ENCODE data around the gene TKTL1.

Gene TKTL1

DNA sequence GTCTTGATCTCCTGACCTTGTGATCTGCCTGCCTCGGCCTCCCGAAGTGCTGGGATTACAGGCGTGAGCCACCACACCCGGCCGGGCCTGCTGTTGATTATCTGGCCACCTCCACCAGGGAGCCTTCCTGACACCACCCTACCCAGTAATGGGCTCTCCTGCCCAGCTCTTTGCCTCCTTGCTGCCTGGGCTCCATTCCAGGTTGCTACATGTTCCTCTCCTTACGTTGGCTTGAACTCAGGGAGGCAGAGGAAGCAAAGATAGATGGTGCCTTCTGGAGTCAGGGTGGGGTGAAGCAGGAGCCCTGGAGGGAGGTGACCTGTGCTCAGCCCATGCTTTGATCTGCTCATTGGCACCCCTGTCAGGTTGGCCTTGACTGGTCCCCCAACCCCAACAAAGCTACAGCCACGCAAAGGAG lies 52.5 kb downstream of the TKTL1 start:
- no peak for DNase-seq

DNA sequence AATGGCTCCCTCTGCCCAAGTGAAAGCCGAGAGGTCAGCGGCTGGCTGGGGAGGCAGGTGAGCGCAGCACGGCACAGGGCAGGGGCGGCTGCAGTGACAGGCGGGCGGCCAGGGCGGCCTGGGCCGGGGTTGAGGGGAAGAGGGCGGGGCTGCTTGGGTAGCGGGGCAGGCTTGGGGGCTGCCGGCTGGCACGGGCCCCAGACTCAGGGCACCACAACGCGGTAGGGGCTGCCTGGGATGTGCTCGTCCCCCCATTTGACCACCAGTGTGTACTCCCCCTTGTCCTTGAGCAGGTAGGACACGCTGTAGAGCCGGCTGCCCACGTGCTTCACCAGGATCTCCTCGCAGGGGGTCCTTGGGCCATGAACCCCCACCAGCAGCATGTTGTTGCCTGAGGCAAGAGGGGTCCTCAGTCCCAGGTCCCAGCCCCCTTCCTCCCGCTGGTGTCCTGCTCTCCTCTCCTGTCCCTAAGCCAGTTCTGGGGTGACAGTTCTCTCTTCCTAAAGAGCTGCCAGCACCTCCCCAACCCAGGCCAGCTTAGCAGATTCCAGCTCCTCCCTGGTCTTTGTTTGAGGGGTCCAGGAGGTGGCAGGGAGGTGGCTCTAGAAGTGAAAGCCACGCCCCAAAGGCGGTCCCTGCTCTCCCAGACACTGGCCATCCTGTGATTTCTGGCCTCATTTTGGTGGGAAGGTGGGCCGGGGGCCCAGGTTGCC lies 53.2 kb downstream of the TKTL1 start:
- no peak for DNase-seq

DNA sequence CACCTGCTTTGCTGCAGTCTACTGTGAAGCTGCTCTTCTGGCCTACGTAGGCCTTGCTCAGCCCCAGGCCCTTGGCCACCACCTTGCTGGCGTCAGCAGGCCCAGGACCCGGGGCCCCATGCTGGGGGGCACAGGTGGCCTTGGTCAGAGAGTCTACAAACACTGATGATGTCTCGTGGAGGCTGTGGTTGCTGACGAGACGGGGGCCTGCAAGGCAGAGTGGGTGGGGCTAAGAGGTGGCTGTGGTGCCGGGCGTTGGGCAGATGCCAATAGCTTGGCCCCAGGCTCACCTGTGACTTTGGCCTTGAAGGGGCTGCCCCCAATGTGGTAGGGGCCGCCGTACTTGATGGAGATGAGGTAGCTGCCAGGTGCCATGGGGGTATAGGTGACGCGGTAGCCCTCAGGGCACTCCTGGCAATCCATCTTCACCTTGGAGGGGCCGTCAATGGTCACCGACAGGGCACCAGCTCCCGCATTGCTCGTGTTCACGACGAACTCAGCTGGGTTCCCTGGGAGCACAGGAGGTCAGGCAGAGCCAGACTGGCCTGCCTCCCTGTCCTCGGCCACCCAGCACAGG lies 53.9 kb downstream of the TKTL1 start:
- no peak for DNase-seq

DNA sequence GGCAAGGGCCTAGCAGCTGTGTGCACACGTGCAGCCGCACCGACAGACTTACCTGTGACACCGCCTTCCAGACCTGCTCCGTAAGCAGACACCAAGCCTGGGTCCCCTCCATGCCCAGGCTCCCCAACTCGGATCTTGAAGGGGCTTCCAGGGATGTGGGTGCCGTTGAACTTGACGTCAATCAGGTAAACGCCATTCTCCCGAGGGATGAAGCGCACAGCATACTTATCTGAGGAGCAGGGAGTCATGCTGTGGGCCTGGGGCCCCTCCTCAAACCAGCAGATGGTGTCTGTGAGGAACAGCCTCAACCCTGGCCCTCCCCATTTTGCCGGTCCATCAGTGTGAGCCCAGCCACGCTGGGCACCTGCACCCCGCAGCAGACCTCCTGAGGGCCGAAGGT lies 54.4 kb downstream of the TKTL1 start:
- DNase-seq, result no peak

DNA sequence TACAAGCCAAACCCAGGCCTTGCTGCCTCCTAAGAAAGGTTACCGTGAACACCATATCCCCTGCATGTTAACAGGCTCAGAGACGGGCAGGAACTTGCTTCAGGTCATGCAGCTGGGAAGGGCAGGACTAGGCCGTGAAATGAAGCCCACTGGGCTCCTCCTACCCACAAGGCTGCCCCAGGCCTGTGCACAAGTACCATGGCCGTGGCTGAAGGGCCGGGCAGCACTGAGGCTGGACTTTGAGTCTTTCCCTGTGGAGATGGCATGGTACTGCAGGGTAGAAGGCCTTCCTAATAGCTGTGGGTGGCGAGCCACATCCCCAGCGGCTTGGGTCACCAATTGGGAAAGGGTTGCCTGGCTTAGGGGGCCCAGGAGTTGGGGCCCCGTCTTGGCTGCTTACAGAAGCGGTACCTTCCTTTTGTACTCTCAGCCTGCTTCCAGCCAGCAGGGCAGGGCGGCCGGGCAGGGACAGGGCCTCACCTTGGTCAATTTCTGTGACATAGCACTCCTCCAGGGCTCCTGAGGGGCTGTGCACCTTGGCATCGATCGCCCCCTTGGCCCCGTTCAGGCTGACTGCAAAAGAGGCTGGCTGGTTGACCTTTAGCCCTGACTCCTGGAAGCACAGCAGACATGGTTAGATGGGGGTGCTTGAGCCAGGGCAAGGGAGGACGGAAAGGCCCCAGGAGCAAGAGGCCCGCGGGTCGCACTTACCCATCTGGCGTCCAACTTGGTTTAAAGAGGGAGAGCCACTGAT lies 55.0 kb downstream of the TKTL1 start:
- no peak for DNase-seq

DNA sequence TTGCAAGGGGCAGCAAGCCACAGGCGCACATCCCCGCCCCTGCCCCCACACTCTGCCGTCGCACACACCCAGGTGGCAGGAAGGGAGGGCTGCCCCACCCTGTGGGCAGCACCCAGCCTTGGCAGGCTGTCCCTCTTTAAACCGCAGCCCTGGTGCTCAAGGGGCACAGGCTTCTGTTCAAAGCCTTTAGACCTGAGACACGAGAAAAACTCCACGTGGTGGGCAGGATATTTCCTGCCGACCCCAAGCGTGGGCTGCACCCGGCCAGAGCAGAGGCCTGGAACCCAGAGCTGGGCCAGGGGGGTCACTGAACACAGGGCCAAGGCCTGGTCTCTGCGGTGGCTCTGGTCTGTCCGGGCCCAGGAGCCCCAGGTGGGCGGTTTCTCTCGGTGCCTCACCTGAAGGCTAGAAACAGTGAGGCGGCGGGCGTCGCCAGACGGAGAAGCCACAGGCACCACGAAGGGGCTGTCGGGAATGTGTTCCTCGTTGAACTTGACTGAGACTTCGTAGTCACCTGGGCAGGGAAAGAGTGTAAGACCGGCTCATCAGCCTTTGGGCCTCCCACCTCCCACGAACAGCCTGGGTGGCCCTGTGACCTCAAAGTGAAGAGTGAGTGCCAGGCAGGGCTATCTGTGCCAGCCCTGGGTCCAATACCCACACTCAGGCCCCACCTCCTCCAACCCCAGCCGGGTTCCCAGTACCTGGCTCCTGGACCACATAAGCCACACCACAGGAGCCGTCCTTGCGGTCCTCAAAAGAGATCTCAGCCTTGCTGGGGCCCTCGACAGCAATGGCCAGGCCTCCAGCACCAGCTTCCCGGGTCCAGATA lies 55.8 kb downstream of the TKTL1 start:
- DNase-seq, result no peak

DNA sequence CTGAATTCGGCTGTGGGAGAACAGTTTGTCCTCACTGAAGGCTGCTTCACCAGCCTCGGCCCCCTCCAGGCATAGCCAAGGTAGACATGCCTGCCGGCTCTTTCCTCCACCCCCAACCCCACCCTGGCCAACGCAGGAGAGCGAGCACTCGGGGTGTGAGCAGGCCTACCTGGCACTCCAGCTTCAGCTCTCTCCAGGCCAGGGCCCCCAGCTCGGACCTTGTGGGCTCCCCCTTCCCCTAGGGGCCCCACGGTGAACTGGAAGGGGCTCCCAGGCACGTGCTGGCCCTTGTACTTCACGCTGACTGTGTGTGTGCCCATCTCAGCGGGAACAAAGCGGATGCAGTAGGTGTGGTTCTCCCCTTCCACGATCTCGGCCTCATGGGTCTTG lies 56.4 kb downstream of the TKTL1 start:
- DNase-seq, result no peak

DNA sequence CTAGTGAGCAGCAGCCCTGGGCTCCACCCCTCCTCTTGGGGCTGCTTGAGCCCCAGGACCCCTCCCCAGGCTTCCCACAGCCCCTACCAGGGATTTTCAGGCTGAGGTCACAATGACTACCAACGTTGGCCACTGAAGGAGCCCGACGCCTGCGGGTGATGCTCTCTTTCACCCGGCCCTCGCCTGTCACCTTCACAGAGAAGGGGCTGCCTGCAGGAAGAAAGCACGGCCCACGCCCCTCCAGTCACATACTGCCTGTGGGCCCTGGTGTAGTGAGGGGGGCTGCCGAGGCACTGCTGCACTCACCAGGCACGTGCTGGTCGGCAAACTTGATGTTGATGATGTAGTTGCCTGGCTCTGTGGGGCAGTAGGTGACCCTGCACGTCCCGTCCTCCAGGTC lies 56.9 kb downstream of the TKTL1 start:
- DNase-seq, result no peak

DNA sequence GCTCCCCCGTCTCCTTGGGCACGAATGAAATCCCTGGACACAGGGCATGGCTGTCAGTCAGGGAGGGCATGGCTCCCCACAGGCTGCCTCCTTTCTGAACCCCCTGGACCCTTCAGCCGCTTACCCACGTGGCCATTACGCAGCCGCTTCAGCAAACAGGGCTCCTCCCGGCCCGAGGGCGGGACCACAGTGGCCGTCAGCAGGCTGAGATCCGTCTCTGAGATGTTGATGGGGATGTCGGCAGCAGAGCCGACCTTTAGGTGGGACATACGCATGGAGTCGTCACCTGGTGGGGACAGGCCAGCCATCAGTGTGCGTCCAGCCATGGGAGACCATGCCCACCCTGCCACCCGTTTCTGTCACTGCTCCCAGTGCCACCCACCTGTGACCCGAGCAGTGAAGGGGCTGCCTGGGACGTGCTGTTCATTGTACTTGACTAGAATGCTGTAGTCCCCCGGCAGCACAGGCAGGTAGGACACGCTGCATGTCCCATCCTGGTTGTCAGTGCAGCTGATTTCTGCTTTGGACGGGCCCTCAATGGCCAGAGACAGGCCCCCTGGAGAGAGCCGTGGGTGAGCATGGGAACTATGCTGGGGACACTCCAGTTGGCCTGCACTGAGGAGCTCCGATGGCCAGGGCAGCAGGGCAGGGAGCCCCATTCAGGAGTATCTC lies 57.7 kb downstream of the TKTL1 start:
- DNase-seq, result no peak

DNA sequence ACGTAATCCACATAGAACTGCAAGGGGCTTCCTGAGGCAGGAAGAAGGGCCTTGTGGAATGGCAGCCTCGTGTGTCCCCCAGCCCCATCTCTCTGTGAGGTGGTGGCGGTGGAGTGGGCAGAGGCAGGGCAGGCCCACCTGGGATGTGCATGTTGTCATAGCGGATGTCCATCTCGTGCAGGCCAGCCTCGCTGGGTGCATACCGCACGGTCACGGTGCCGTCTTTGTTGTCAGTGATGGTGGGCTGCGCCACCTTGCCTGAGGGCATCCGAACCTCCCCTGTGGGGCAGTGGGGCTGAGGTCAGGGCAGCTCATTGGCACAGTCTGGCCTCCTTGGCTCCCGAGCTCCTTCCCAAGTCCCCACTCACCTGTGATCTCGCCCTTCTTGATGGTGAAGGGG lies 58.4 kb downstream of the TKTL1 start:
- DNase-seq, result no peak

DNA sequence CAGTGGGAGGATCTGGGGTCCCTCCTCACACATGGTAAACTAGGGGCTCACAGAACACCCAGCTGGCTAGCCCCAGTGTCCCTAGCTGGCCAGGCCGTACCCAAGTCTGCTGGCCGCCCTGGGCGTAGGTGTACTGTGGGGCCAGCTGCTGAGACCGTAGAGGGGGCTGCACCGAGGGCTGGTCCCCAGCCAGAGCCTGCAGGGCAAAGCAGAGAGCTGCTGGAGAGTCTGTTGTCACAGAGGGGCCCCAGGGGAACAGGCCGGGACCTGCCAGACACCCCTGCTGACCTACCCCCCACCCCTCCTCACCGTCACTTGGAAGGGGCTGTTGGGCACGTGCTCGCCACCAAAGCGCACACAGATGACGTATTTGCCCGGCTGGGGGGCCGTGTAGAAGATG lies 58.9 kb downstream of the TKTL1 start:
- no peak for DNase-seq

DNA sequence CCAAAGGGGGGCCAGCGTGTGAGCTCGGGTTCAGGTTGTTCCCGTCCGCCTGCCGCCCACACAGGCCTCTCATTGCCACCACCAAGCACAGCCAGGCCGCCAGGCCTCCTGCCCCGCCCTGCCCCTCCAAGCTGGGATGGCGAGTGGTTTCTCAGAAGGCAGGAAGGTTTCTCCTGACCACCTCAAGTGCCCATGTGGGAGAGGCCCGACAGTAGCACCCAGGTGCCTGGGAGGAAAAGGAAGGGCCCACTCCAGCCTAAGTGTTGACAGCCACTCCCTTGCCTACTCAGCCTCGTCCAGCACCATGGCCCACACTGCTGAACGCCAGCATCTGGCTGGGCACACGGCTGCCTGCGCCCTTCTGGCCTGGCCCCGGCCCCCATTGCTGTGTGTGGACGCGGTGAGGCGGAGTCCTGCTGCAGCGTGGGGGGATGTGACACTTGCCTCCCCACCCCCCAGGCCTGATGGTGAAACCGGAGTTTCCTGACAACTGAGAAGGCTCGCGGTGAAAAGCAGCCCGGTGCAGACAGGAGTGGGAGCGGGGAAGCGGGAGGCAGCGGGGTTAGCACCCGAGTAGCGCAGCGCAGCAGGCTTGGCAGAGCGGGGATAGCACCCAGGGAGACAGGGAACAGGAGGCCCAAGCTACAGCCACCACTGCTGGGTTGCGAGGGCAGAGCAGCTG lies 59.6 kb downstream of the TKTL1 start:
- no peak for DNase-seq

DNA sequence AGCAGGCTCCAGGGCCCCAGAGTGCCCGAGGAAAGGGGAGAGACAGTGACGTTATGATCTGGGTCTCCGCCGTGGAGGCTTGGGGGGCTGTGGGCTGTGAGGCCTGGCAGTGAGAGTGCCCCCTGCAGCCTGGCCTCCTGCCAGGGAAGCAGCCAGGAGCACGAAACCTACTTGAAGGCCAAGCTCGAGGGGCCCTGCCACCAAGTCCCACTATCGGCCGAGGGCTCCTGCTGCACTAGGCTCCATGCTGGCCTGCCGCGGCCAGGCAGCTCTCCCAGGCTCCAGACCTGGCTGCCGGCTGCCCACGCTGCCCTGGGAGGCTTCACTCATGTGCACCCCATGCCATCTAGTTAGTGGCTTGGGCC lies 60.2 kb downstream of the TKTL1 start:
- no peak for DNase-seq

DNA sequence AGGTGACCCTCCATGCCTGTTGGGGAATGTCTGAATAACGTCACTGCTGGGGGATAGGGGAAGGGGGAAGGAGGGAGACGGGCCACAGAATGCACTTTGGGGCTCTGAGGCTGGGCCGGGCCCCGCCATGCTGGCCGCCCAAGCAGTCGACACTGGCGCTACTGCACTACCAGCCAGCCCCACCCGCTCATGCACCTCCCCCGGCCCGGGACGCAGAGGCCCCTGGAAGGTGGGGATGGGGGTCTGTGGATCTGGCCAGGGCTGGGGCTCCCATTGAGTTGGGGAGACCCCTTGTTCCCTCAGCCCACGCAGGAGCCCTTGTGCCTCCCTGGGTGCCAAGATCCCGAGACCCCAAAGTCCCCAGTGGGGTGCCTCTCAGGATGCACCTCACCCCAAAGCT lies 61.0 kb downstream of the TKTL1 start:
- DNase-seq, result no peak

DNA sequence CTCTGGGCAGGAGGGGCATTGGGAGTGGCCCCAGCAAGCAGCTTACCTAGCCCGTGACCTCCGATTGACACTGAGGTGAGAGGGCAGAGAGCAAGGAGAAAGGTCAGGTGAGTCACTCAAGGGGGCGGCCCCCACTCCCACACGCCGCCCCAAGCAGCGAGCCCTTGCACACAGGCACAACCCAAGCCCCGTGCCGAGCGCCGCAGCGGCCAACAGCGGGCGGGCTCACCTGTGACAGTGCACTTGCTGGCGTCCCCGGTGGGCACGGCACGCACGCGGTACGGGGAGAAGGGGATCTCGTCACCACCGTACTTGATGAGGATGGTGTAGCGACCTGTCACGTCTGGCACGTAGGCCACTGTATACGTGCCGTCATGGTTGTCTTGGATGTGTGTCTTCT lies 61.6 kb downstream of the TKTL1 start:
- DNase-seq, result no peak

DNA sequence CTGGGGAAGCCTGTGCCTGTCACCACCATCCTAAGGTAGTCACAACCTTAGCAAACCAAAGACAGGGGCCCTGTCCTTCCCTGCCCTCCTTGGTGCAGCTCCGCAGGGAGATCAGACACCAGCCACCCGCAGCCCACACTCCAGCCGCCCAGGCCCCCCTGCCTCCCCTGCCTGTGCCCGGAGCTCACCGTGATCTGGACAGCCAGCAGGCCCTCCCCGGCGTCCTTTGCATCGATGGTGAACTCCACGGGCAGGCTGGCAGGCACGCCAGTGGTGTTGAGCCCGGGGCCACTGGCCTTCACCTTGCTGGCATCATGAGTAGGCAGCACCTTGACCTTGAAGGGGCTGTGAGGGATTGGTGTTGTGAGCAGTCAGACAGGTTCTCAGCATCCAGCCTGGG lies 62.4 kb downstream of the TKTL1 start:
- no peak for DNase-seq

DNA sequence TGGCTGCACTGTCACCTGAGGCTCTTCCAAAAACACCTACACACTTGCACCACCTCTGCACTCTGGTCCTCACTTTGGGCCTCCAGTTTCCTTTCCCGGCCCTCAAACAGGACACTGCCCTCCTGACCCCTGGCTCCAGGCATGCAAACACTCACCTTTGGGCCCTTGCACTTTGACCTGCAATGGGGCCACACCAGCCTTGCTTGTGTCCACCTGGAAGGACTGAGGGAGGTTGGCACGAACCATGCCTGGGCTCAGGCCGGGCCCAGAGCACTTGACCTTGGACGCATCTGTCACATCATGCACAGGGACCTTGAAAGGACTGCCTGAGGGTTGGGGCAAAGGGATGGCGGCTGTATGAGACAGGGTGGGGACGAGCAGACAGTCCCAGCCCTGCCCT lies 63.2 kb downstream of the TKTL1 start:
- no peak for DNase-seq

DNA sequence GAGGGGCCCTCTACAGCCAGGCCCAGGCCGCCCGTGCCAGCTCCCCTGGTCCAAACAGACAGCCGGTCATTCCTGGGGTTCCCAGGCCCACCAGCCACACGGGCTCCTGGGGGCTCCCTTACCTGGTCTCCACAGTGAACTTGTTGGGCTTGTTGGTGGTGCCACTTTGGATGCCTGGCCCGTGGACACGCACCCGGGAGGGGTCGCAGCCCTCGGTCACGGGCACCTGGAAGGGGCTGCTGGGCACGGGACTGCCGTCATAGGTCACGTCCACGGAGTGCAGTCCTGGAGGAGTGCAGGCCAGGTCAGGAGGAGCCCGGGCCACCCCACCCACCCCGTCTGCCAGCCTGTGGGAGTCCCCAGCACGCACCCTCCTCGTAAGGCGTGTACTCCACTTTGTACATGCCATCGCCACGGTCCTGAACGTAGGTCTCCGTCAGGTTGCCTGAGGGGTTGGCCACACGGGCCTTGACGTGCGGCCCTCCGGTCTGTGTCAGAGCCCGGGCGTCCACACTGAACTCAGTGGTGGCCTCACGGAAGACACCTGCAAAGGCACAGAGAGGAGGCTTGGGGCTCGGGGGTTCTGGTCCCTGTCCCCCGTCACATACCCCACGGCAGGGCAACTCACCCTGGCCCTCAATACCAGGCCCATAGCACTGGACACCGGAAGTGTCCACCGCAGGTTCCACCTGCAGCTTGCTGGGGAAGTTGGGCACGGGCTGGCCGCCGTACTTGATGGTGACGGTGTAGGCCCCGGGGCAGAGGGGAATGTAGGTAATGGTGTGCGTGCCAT lies 64.0 kb downstream of the TKTL1 start:
- no peak for DNase-seq

DNA sequence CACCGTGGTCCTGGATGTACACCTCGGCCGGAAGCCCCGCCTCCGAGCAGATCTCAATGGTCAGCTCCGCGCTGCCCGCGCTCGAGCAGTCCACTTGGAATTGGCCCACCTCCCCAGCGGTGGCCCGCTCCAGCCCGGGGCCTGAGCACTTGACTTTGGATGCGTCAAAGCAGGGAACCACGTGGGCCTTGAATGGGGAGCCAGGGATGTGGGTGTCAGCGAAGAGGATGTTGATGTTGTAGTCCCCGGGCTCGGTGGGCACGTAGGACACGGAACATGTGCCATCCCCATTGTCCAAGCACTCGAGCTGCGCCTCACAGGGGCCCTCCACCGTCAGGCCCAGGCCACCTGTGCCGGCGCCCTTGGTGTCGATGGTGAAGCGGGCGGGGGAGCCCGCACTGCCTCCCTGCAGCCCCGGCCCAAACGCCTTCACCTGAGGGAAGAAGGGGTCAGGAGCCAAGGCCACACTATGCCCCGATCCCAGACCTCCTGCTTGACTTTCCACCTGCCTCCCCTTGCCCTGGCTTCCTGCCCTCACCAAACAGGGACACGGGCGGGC lies 64.6 kb downstream of the TKTL1 start:
- DNase-seq, result no peak

DNA sequence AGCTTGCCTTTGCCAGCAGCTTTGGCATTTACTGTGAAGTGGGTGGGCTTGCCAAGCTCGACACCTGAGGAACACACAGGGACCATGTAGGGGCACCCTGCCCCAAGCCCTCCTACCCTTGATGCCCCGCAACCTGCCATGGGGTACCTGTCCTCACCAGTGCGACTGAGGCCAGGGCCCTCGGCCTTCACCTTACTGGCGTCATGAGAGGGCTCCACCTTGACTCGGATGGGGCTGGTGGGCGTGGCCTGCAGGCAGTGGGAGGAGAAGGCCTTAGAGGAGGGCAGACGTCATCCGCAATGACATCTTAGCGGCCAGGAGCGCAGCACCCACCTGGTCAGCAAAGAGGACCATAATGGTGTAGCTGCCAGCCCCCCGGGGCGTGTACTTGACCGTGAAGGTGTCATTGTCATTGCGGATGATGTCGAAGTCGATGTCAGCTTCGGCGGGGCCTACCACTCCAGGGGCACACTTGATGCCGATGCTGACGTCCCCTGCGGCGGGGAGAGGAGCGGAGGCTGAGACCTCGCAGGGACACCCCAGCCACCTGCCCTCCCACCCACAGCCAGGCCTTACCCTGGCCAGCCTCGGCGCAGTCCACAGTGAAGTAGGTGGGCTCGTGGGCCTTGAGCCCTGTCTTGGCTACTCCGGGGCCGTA lies 66.6 kb downstream of the TKTL1 start:
- no peak for DNase-seq

Data from retina (tissue), 1 donor.